ENCODE results near the gene MACROH2A1. TPM values are rescaled to one million over a fixed set of nuclear protein-coding genes. Genes with fewer than 3 reads are reported as not detected.

MACROH2A1 gene
- total and polyA plus RNA-seq, 2 experiments from 2014 or later: 64.9 to 81.6 TPM

DNA sequence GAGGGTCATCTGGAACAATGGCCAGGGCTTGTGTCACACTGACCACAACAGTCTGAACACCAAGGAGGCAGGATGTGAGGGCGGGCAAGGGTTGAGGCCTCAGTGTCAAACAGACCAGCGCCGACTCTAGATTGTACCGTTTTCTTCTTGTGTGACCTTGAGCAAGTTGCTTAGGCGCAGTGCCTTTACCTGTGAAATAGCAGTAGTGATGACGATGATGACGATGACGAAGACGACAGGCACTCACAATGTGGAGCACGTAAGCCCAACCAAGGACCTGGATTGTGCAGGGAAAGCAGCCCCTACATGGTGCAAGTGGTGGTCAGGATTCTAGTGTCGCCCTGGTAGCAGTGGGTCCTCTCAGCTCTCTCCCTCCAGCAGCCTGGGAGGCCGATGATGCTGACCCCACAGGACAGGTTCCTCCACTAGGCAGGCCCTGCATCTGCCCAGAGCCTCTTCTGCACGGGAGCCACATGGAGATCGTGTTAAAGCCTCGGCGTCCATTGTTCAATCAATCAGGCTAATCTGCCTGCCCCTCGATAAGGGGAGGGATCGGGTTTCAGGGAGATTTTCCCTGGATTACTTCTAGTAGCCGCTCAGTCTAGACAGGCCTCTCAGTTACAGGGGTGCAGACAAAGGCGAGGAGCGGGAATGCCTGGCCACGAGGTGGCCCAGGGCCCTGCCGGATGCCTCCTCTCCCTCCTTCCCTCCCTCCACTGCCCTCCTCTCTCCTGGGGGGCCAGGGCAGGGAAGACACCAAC is 91.7 kb downstream of the MACROH2A1 start (continued):
- TF ChIP-seq, protein P1, sequence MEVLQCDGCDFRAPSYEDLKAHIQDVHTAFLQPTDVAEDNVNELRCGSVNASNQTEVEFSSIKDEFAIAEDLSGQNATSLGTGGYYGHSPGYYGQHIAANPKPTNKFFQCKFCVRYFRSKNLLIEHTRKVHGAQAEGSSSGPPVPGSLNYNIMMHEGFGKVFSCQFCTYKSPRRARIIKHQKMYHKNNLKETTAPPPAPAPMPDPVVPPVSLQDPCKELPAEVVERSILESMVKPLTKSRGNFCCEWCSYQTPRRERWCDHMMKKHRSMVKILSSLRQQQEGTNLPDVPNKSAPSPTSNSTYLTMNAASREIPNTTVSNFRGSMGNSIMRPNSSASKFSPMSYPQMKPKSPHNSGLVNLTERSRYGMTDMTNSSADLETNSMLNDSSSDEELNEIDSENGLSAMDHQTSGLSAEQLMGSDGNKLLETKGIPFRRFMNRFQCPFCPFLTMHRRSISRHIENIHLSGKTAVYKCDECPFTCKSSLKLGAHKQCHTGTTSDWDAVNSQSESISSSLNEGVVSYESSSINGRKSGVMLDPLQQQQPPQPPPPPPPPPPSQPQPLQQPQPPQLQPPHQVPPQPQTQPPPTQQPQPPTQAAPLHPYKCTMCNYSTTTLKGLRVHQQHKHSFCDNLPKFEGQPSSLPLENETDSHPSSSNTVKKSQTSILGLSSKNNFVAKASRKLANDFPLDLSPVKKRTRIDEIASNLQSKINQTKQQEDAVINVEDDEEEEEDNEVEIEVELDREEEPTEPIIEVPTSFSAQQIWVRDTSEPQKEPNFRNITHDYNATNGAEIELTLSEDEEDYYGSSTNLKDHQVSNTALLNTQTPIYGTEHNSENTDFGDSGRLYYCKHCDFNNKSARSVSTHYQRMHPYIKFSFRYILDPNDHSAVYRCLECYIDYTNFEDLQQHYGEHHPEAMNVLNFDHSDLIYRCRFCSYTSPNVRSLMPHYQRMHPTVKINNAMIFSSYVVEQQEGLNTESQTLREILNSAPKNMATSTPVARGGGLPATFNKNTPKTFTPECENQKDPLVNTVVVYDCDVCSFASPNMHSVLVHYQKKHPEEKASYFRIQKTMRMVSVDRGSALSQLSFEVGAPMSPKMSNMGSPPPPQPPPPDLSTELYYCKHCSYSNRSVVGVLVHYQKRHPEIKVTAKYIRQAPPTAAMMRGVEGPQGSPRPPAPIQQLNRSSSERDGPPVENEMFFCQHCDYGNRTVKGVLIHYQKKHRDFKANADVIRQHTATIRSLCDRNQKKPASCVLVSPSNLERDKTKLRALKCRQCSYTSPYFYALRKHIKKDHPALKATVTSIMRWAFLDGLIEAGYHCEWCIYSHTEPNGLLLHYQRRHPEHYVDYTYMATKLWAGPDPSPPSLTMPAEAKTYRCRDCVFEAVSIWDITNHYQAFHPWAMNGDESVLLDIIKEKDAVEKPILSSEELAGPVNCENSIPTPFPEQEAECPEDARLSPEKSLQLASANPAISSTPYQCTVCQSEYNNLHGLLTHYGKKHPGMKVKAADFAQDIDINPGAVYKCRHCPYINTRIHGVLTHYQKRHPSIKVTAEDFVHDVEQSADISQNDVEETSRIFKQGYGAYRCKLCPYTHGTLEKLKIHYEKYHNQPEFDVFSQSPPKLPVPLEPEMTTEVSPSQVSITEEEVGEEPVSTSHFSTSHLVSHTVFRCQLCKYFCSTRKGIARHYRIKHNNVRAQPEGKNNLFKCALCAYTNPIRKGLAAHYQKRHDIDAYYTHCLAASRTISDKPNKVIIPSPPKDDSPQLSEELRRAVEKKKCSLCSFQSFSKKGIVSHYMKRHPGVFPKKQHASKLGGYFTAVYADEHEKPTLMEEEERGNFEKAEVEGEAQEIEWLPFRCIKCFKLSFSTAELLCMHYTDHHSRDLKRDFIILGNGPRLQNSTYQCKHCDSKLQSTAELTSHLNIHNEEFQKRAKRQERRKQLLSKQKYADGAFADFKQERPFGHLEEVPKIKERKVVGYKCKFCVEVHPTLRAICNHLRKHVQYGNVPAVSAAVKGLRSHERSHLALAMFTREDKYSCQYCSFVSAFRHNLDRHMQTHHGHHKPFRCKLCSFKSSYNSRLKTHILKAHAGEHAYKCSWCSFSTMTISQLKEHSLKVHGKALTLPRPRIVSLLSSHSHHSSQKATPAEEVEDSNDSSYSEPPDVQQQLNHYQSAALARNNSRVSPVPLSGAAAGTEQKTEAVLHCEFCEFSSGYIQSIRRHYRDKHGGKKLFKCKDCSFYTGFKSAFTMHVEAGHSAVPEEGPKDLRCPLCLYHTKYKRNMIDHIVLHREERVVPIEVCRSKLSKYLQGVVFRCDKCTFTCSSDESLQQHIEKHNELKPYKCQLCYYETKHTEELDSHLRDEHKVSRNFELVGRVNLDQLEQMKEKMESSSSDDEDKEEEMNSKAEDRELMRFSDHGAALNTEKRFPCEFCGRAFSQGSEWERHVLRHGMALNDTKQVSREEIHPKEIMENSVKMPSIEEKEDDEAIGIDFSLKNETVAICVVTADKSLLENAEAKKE (CRISPR knock-in tag; IDR thresholded peaks at IDR 0.05): no peak

DNA sequence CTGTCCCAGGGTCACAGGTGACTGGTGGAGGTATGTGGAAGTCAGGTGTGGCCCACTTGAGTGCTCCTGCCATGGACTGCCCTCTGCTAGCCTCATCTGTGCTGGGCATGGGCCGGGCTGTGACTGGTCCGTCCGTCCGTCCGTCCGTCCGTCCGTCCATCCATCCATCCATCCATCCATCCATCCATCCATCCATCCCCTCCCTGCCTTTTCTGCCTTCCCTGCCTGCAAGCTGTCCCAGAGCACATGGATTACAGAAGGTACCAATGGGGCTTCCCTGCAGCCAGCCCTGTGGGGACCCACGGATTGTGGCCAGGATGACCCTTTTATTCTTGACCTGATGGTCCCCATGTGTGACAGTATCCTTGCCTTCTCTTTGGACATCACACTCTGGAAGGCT is 92.5 kb downstream of the MACROH2A1 start:
- no peaks in the 10 kb centered on the region; the same call in 1 of the 2 replicates for H3K9me2 ChIP-seq (ENCODE audit: insufficient read depth)
- peaks cover 7% of the 10 kb centered on the region for H3K4me1 Mint-ChIP-seq
- TF ChIP-seq, protein P2, sequence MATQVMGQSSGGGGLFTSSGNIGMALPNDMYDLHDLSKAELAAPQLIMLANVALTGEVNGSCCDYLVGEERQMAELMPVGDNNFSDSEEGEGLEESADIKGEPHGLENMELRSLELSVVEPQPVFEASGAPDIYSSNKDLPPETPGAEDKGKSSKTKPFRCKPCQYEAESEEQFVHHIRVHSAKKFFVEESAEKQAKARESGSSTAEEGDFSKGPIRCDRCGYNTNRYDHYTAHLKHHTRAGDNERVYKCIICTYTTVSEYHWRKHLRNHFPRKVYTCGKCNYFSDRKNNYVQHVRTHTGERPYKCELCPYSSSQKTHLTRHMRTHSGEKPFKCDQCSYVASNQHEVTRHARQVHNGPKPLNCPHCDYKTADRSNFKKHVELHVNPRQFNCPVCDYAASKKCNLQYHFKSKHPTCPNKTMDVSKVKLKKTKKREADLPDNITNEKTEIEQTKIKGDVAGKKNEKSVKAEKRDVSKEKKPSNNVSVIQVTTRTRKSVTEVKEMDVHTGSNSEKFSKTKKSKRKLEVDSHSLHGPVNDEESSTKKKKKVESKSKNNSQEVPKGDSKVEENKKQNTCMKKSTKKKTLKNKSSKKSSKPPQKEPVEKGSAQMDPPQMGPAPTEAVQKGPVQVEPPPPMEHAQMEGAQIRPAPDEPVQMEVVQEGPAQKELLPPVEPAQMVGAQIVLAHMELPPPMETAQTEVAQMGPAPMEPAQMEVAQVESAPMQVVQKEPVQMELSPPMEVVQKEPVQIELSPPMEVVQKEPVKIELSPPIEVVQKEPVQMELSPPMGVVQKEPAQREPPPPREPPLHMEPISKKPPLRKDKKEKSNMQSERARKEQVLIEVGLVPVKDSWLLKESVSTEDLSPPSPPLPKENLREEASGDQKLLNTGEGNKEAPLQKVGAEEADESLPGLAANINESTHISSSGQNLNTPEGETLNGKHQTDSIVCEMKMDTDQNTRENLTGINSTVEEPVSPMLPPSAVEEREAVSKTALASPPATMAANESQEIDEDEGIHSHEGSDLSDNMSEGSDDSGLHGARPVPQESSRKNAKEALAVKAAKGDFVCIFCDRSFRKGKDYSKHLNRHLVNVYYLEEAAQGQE (IDR thresholded peaks at IDR 0.05; ENCODE audit: unreplicated experiment): no peak
- TF ChIP-seq EZH2phosphoT487 (IDR thresholded peaks at IDR 0.05; ENCODE audit: unreplicated experiment): no peak
- TF ChIP-seq, protein P3, sequence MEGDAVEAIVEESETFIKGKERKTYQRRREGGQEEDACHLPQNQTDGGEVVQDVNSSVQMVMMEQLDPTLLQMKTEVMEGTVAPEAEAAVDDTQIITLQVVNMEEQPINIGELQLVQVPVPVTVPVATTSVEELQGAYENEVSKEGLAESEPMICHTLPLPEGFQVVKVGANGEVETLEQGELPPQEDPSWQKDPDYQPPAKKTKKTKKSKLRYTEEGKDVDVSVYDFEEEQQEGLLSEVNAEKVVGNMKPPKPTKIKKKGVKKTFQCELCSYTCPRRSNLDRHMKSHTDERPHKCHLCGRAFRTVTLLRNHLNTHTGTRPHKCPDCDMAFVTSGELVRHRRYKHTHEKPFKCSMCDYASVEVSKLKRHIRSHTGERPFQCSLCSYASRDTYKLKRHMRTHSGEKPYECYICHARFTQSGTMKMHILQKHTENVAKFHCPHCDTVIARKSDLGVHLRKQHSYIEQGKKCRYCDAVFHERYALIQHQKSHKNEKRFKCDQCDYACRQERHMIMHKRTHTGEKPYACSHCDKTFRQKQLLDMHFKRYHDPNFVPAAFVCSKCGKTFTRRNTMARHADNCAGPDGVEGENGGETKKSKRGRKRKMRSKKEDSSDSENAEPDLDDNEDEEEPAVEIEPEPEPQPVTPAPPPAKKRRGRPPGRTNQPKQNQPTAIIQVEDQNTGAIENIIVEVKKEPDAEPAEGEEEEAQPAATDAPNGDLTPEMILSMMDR (conservative IDR thresholded peaks at IDR 0.05; ENCODE audit: low read depth in 2 of 2): no peak
- TF ChIP-seq POLR2AphosphoS5 (IDR thresholded peaks at IDR 0.05; ENCODE audit: low read depth): no peak
- no peak for TF ChIP-seq ZNF331 (CRISPR knock-in tag; IDR thresholded peaks at IDR 0.05; ENCODE audit: low read depth)
- TF ChIP-seq NANOG (IDR thresholded peaks at IDR 0.05; ENCODE audit: borderline replicate concordance): no peak
- no peak for TF ChIP-seq EZH2 (IDR thresholded peaks at IDR 0.05; ENCODE audit: low read depth, unreplicated experiment)
- no peak for TF ChIP-seq ZNF114 (CRISPR knock-in tag; IDR thresholded peaks at IDR 0.05)

More for the DNA sequence above, 92.5 kb downstream of the MACROH2A1 start:
- no peaks in the 10 kb centered on the region for H3F3A ChIP-seq (replicated peaks; ENCODE audit: low read depth)
- H2AFZ ChIP-seq: no peak overlapping the region
- H3K4me2 ChIP-seq: no peak overlapping the region
- no peak for ATAC-seq
- no peaks in the 10 kb centered on the region for H3K9me3 Mint-ChIP-seq
- H3K36me3 Mint-ChIP-seq (ENCODE audit: low read depth): no peaks in the 10 kb centered on the region
- H4K20me1 ChIP-seq (replicated peaks; ENCODE audit: insufficient read depth): no peaks in the 10 kb centered on the region
- peaks cover 10% of the 10 kb centered on the region for H3K27me3 Mint-ChIP-seq (ENCODE audit: insufficient read depth, low read depth, poor library complexity)
- no peaks in the 10 kb centered on the region for H3K27me3 ChIP-seq (ENCODE audit: insufficient read depth)
- no peak overlapping the region for H3K4me3 Mint-ChIP-seq
- no peak overlapping the region for H3K27ac Mint-ChIP-seq
- H3K36me3 ChIP-seq (ENCODE audit: insufficient read depth): no peaks in the 10 kb centered on the region
- no peak overlapping the region for H3K27ac ChIP-seq (ENCODE audit: low read depth)
- H3K4me1 ChIP-seq (ENCODE audit: insufficient read depth): no peaks in the 10 kb centered on the region; the same call in 1 of the 2 replicates
- H3K4me3 ChIP-seq: no peak overlapping the region
- no peaks in the 10 kb centered on the region for H3K79me2 ChIP-seq (replicated peaks; ENCODE audit: insufficient read depth)
- DNase-seq (ENCODE audit: low spot score): no peak

All from GM23338 (cell line).